ENCODE data around the gene PLA2G2F. TPM values are rescaled to one million over a fixed set of nuclear protein-coding genes. Genes with fewer than 3 reads are reported as not detected.

The PLA2G2F gene
- total RNA-seq, 1 experiment from 2014 or later, result not detected

GRCh38 chr1:20109223-20109856 is 29.8 kb upstream of the PLA2G2F start:
- POLR2A ChIA-PET, result interaction anchor here (0.7 kb wide), 1 partner anchor 229 kb away, joined by 3 read pairs; no protein-coding TSS in a partner anchor
- TF ChIP-seq SIN3A (IDR thresholded peaks at IDR 0.05; ENCODE audit: borderline replicate concordance, insufficient read depth, low read depth, low read length) (no peak), CTCF (IDR thresholded peaks at IDR 0.05) (no peak), REST (IDR thresholded peaks at IDR 0.05; ENCODE audit: insufficient read depth in 1 of 2, low read depth in 2 of 2, low read length in 1 of 2) (no peak), TCF7L2 (IDR thresholded peaks at IDR 0.05; ENCODE audit: low read depth, low read length) (no peak), POLR2AphosphoS5 (IDR thresholded peaks at IDR 0.05; ENCODE audit: low read depth, low read length) (no peak)
- Histone ChIP-seq H3K27ac (ENCODE audit: low read length) (no peak overlapping the region), H3K27me3 (ENCODE audit: control insufficient read depth, insufficient read depth, low read length) (peaks cover 4% of the 10 kb centered on the region; the same call in 1 of the 2 replicates), H3K9me3 (ENCODE audit: control insufficient read depth, insufficient read depth, low read depth, low read length) (no peaks in the 10 kb centered on the region), H3K4me1 (ENCODE audit: control insufficient read depth, insufficient read depth, low read length) (no peaks in the 10 kb centered on the region), H3K36me3 (ENCODE audit: control insufficient read depth, insufficient read depth, low read length) (no peaks in the 10 kb centered on the region), H3K4me3 (ENCODE audit: low read depth in 2 of 2, low read length in 2 of 2) (no peak overlapping the region)
- in situ Hi-C loops (cut with HindIII; ENCODE audit: low pct_unique_long_range_greater_than_20kb, low sequenced_read_pairs) (no loop called here), intact Hi-C loops (cut with micrococcal nuclease; ENCODE audit: unreplicated experiment) (no loop called here)
- ATAC-seq, result no peak
- CTCF ChIA-PET, result no interaction called here
- no peak for DNase-seq (ENCODE audit: low read depth, low spot score)
- no TSS peak for BruUV-seq (replicated peaks)

- no peak for DNase-seq (ENCODE audit: low read depth, low spot score)
- Histone ChIP-seq H3K27me3 (ENCODE audit: control insufficient read depth, insufficient read depth, low read length) (peaks cover 4% of the 10 kb centered on the region; the same call in 1 of the 2 replicates), H3K4me1 (ENCODE audit: control insufficient read depth, insufficient read depth, low read length) (no peaks in the 10 kb centered on the region), H3K27ac (ENCODE audit: low read length) (no peak overlapping the region), H3K9me3 (ENCODE audit: control insufficient read depth, insufficient read depth, low read depth, low read length) (no peaks in the 10 kb centered on the region), H3K36me3 (ENCODE audit: control insufficient read depth, insufficient read depth, low read length) (no peaks in the 10 kb centered on the region), H3K4me3 (ENCODE audit: low read depth in 2 of 2, low read length in 2 of 2) (no peak overlapping the region)
- POLR2A ChIA-PET, result interaction anchor here (0.5 to 0.7 kb wide), 2 partner anchors 10 to 35 kb away, joined by 3 read pairs; no protein-coding TSS in a partner anchor
- no TSS peak for BruUV-seq (replicated peaks)
- ATAC-seq, result no peak
- in situ Hi-C loops (cut with HindIII; ENCODE audit: low pct_unique_long_range_greater_than_20kb, low sequenced_read_pairs), result no loop called here
- TF ChIP-seq TCF7L2 (IDR thresholded peaks at IDR 0.05; ENCODE audit: low read depth, low read length), result no peak
- no peak for TF ChIP-seq SIN3A (IDR thresholded peaks at IDR 0.05; ENCODE audit: borderline replicate concordance, insufficient read depth, low read depth, low read length)
- TF ChIP-seq POLR2AphosphoS5 (IDR thresholded peaks at IDR 0.05; ENCODE audit: low read depth, low read length), result no peak
- no peak for TF ChIP-seq CTCF (IDR thresholded peaks at IDR 0.05)
- TF ChIP-seq REST (IDR thresholded peaks at IDR 0.05; ENCODE audit: insufficient read depth in 1 of 2, low read depth in 2 of 2, low read length in 1 of 2), result no peak
- CTCF ChIA-PET, result no interaction called here
- intact Hi-C loops (cut with micrococcal nuclease; ENCODE audit: unreplicated experiment), result no loop called here
Measured at GRCh38 chr1:20110679-20111078, 28.4 kb upstream of the PLA2G2F start.
